ENCODE measurements around the gene SLC46A1. TPM values are rescaled to one million over a fixed set of nuclear protein-coding genes. Genes with fewer than 3 reads are reported as not detected.

The SLC46A1 gene
- total and polyA plus RNA-seq, 2 of the 8 experiments (the other 6 are each of a cell fraction or from before 2014, with no cell fraction given), result 5.3 to 8.7 TPM

DNA sequence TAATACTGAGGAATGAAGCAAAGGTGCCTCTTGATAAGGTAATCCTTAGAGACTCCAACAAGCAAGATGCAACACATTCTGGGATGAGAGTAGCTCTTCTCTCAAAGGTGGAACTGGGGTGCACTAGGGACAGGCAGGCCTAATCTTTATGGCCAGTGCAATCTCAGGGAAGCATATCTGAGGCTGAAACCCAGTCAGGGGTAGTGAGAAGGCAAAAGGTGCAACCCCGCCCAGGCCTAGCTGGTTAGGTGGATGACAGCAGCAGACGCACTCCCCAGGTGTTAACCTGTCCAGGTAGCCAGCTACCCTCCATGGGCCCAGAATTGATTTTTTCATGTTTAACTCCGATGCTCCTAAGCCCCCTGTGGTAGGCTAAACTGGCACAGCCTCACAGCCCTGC lies 9.9 kb upstream of the SLC46A1 start:
- Histone ChIP-seq H4K5ac (ENCODE audit: insufficient read length, low read depth, low read length) (no peak overlapping the region), H3K23me2 (ENCODE audit: low read depth, low read length) (no peaks in the 10 kb centered on the region), H3K18ac (ENCODE audit: extremely low read depth, low read length) (no peak overlapping the region), H3K9ac (replicated peaks in 1 of 4; ENCODE audit: extremely low read depth in 1 of 4, low read depth in 3 of 4, low read length in 3 of 4) (no peak overlapping the region), H3K56ac (replicated peaks; ENCODE audit: insufficient read length, low read depth, low read length) (no peak overlapping the region), H3K27ac (ENCODE audit: low read depth, low read length) (no peak overlapping the region), H4K8ac (ENCODE audit: extremely low read depth, insufficient read depth, low read length) (no peak overlapping the region), H2BK120ac (replicated peaks; ENCODE audit: low read depth, low read length) (no peak overlapping the region), H3K4ac (replicated peaks; ENCODE audit: insufficient read length, low read depth, low read length) (no peak overlapping the region), H2AFZ (ENCODE audit: low read length) (no peak overlapping the region), H3K14ac (ENCODE audit: insufficient read length) (no peak overlapping the region), H3K27me3 (replicated peaks in 1 of 4; ENCODE audit: control insufficient read depth in 3 of 4, extremely low read depth in 1 of 4, insufficient read depth in 3 of 4, low read length in 3 of 4) (peaks cover 2 to 26% (median 17%) of the 10 kb centered on the region in 4 experiments), H2BK20ac (ENCODE audit: low read length) (no peak overlapping the region), H3K4me1 (replicated peaks in 1 of 4; ENCODE audit: control insufficient read depth in 3 of 4, insufficient read depth in 4 of 4, low read length in 3 of 4) (peaks cover 0 to 5% (median 2%) of the 10 kb centered on the region in 4 experiments; a peak in 4 of 7 replicates), H3K36me3 (ENCODE audit: control insufficient read depth in 2 of 4, insufficient read depth in 4 of 4, low read length in 3 of 4) (no peaks in the 10 kb centered on the region), H2AK5ac (ENCODE audit: low read depth, low read length) (no peak overlapping the region), H4K20me1 (replicated peaks in 1 of 2; ENCODE audit: control insufficient read depth in 1 of 2, insufficient read depth in 2 of 2, low read length in 2 of 2) (no peaks in the 10 kb centered on the region), H4K91ac (replicated peaks; ENCODE audit: insufficient read length, low read length) (no peak overlapping the region), H2BK15ac (ENCODE audit: low read length) (no peak overlapping the region), H3K79me2 (ENCODE audit: control insufficient read depth in 1 of 2, insufficient read depth in 2 of 2, low read length in 2 of 2) (no peaks in the 10 kb centered on the region), H3K23ac (ENCODE audit: insufficient read length) (no peak overlapping the region), H2BK12ac (ENCODE audit: low read depth, low read length) (no peak overlapping the region), H2BK5ac (ENCODE audit: low read depth, low read length) (no peak overlapping the region), H3K9me3 (ENCODE audit: insufficient read depth in 2 of 2, low read depth in 1 of 2, low read length in 1 of 2) (no peaks in the 10 kb centered on the region), H3K4me3 (ENCODE audit: extremely low read depth in 1 of 4, insufficient read depth in 2 of 4, low read depth in 3 of 4, low read length in 4 of 4) (no peak overlapping the region), H3K79me1 (ENCODE audit: low read depth, low read length) (no peaks in the 10 kb centered on the region), H3K4me2 (ENCODE audit: insufficient read depth in 1 of 2, low read depth in 2 of 2, low read length in 2 of 2) (no peak overlapping the region)
- 84% methylated on average over 3 of the region's 3 CpGs; no CpG with 5 or more reads in 1 of the 2 experiments for WGBS, 2 experiments (ENCODE audit: extremely low coverage in 1 of 2, insufficient coverage in 1 of 2, insufficient read length in 1 of 2, insufficient replicate concordance in 2 of 2, low coverage in 1 of 2, low lambda C conversion rate in 2 of 2, missing lambda C conversion rate in 1 of 2)
- POLR2A ChIA-PET (ENCODE audit: partially characterized antibody), result interaction anchor here (0.9 to 1.3 kb wide), 2 partner anchors 14 to 63 kb away, joined by 3 read pairs; no protein-coding TSS in a partner anchor
- no peak for FAIRE-seq
- CTCF ChIA-PET (ENCODE audit: partially characterized antibody), result interaction anchor here (0.8 to 8.9 kb wide), 18 partner anchors 9 to 708 kb away, joined by 3 to 142 read pairs (median 3); partner anchors contain the start of genes IFT20, SLC46A1 and TNFAIP1
- no peak for DNase-seq (ENCODE audit: low read depth in 1 of 2, low spot score in 2 of 2)
- TF ChIP-seq RFX5 (IDR thresholded peaks at IDR 0.05; ENCODE audit: borderline replicate concordance, low read depth, low read length), result no peak
- TF ChIP-seq POU5F1 (IDR thresholded peaks at IDR 0.05; ENCODE audit: low read depth, low read length), result no peak
- no peak for TF ChIP-seq CHD2 (IDR thresholded peaks at IDR 0.05; ENCODE audit: low read length)
- no peak for TF ChIP-seq TCF12 (IDR thresholded peaks at IDR 0.05; ENCODE audit: low read depth, low read length)
- no peak for TF ChIP-seq KDM1A (IDR thresholded peaks at IDR 0.05; ENCODE audit: borderline replicate concordance, low read length)
- no peak for TF ChIP-seq EZH2 (IDR thresholded peaks at IDR 0.05; ENCODE audit: low read depth, low read length, severe bottlenecking)
- TF ChIP-seq HDAC6 (IDR thresholded peaks at IDR 0.05; ENCODE audit: low read depth, low read length), result no peak
- TF ChIP-seq CREB1 (IDR thresholded peaks at IDR 0.05), result no peak
- TF ChIP-seq TAF1 (IDR thresholded peaks at IDR 0.05; ENCODE audit: low read depth, low read length), result no peak
- TF ChIP-seq PHF8 (conservative IDR thresholded peaks at IDR 0.05; ENCODE audit: low read depth, low read length), result no peak
- TF ChIP-seq EP300 (IDR thresholded peaks at IDR 0.05; ENCODE audit: borderline replicate concordance in 1 of 2, low read depth in 2 of 2, low read length in 2 of 2), result no peak
- no peak for TF ChIP-seq ZNF274 (IDR thresholded peaks at IDR 0.05; ENCODE audit: borderline replicate concordance, extremely low read depth, low read length)
- no peak for TF ChIP-seq RBBP5 (IDR thresholded peaks at IDR 0.05; ENCODE audit: borderline replicate concordance, low read depth, low read length)
